Right lobe of liver (tissue), 6 donors: ENCODE measurements around the gene MOB2. TPM values are rescaled to one million over a fixed set of nuclear protein-coding genes. Genes with fewer than 3 reads are reported as not detected.
A peak's percentile ranks its signal among the peaks of the same experiment; 100 is the strongest.

ENCODE experiments used
- ATAC-seq, 4 donors: fragments of 200-7000 bp; cut with Tn5 transposase; one replicate each; pipeline ENCODE4 v1.9.1; 2020; ENCODE audit warnings: mild to moderate bottlenecking in 4 of 4, moderate library complexity in 4 of 4
- DNase-seq, 3 donors: peaks; one replicate each; pipeline ENCODE4 v3.0.0-alpha.2; 2020
- H3K27ac ChIP-seq, 3 donors: fragments of 200-600 bp; one replicate each; pipeline ENCODE4 v1.8.0; 2022
- H3K27me3 ChIP-seq, 2 donors: fragments of 200-600 bp; one replicate each; pipeline ENCODE4 v1.8.0; 2022
- H3K36me3 ChIP-seq, 4 donors: fragments of 200-600 bp; sonication (generic) in 1 of 4; one replicate each; pipeline versions ENCODE4 v1.5.1 to v1.8.0; 2017 to 2022; ENCODE audit warnings: control low read depth in 1 of 4
- H3K4me1 ChIP-seq, 4 donors: fragments of 200-600 bp; sonication (generic) in 1 of 4; one replicate each; pipeline versions ENCODE4 v1.5.1 to v1.8.0; 2017 to 2022; ENCODE audit warnings: control low read depth in 1 of 4
- H3K4me3 ChIP-seq, 3 donors: fragments of 200-600 bp; one replicate each; pipeline ENCODE4 v1.8.0; 2022
- H3K9me3 ChIP-seq, 4 donors: fragments of 200-600 bp; sonication (generic) in 1 of 4; one replicate each; pipeline versions ENCODE4 v1.5.1 to v1.8.0; 2017 to 2022; ENCODE audit warnings: control low read depth in 1 of 4
- CTCF ChIP-seq, 4 donors: fragments of 200-600 bp in 3 of 4; fragments of 450-650 bp in 1 of 4; IDR thresholded peaks; one replicate each; pipeline versions ENCODE4 v1.5.1 to v1.8.0; 2016 to 2022; ENCODE audit warnings: antibody characterized with exemption in 4 of 4, mild to moderate bottlenecking in 2 of 4
- POLR2A ChIP-seq: fragments of 450-650 bp; IDR thresholded peaks from one replicate; pipeline ENCODE4 v1.6.1; 2017; ENCODE audit warnings: antibody characterized with exemption, mild to moderate bottlenecking
- WGBS: methylation state at CpG from one replicate; pipeline ENCODE4 v1.1.6; 2018; ENCODE audit warnings: low coverage, low lambda C conversion rate; ENCODE audit not compliant: insufficient coverage; ENCODE audit errors: missing lambda C conversion rate; 5-methylcytosine and 5-hydroxymethylcytosine counted together
- intact Hi-C, 2 donors: fragments of 100-400 bp; cut with DNase I; formaldehyde crosslinking; loops; one replicate each; pipeline versions ENCODE4 v1.11.2 to v1.14.1; 2022
- total RNA-seq, 6 experiments: library from RNA; depleted of rRNA in 2 of 6; stranded (reverse); fragments of >200 nt in 2 of 6; fragmentation: NEBNext Ultra II Directional in 3 of 6; extraction: Animal tissue kit (Norgen Biotek cat#: 25700) in 3 of 6; gene quantifications; one replicate each; pipeline versions ENCODE4 v1.1.0 to v1.2.4, GENCODE V29; 2016 to 2023
- donor health status: DM: no; HTN: yes; CAD: no.
- donor health status: DM: no; HTN: no; CAD: no.
- donor health status: DM: no; HTN: no; CAD: no.
- donor health status: DM: no; HTN: yes; CAD: no.
- donor health status: DM: no; HTN: yes; CAD: no.

Gene MOB2
- total RNA-seq, 6 experiments from 2014 or later = 8.5 to 17.0 (median 14.1) TPM

GRCh38 chr11:1472180-1473005, 14.2 kb downstream of the MOB2 start:
- ATAC-seq (no peak), DNase-seq (peak in 2 of 3 donors; percentile 15 to 41)
- Histone ChIP-seq H3K9me3 (no peaks in the 10 kb centered on the region), H3K27ac (no peak overlapping the region), H3K4me3 (no peak overlapping the region), H3K36me3 (peaks cover 0 to 25% (median 6%) of the 10 kb centered on the region in 4 donors), H3K4me1 (no peaks in the 10 kb centered on the region), H3K27me3 (no peaks in the 10 kb centered on the region)
- TF ChIP-seq POLR2A = no peak
- no peak for TF ChIP-seq CTCF (IDR thresholded peaks at IDR 0.05)
- intact Hi-C loops = no loop called here
- 60% methylated on average over 1 of the region's 21 CpGs for WGBS

DNA sequence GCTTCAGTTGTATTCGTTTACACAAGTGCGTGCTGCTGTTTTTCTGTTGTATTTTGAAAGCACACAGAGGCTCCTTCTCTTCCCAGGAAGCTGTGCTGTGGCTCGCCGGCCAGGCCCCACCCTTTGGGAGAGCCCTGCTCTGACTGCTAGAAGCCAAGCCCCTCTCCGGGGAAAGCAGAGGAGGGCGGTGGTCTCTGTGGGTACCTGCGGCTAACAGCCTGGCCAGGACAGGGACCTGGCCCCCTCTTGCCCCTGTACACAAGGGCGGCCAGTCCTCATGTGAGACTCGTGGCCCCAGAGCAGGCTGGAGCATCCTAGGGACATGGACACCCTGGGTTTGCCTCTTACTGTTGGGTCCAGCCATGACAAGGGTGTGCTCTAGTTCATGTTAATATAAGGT, 14.8 kb downstream of the MOB2 start:
- ATAC-seq (no peak), DNase-seq (peak in 2 of 3 donors; percentile 4 to 26)
- no peak for TF ChIP-seq POLR2A
- TF ChIP-seq CTCF (IDR thresholded peaks at IDR 0.05) = no peak
- no peaks in the 10 kb centered on the region for H3K27me3 ChIP-seq
- no peaks in the 10 kb centered on the region for H3K9me3 ChIP-seq
- peaks cover 0 to 22% (median 4%) of the 10 kb centered on the region in 4 donors for H3K36me3 ChIP-seq
- H3K4me1 ChIP-seq = no peaks in the 10 kb centered on the region
- WGBS = 67% methylated on average over 2 of the region's 9 CpGs
- intact Hi-C loops = no loop called here
- no peak overlapping the region for H3K27ac ChIP-seq
- no peak overlapping the region for H3K4me3 ChIP-seq

DNA sequence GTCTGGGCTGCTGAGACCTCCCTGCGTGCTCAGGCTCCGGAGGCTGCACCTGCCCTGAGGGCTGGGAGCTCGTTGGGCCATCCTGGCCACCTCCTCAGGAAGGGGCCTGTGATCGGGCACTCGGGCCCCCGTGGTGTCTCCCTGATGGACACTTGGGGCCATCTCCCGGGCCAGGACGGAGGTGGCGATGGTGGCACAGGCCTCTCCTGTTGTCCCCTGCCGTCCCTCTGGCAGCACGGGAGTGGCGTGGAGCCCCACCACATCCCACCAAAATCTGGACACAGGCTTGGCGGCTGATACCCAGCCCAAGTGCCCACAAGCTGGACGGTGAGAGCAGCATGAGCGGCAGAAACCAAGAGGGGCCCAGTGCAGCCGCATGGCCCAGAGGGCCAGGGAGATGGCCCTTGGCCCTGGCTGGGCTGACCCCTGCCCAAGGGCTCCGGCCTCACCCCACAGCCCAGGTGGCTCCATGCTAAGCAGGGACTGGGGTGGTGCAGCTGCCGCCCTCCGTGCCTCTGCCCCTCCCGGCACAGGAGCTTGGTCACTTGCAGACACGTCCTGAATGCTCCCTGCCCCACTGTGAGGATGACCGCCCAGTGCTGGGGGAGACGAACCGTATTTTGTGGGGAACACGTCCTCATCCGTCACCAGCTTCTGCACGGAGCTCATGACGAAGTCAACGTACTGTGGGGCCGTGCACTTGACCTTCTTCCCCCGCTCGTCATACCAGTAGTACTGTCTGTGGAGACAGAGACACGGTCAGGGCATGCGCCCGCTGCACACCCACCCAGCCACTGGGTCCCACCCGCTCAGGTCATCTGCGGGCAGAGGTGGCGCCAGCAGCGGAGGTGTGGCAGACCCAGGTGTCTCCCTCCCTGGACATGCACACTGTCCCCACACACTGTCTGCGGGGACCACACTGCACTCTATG, 15.6 kb downstream of the MOB2 start:
- no peaks in the 10 kb centered on the region for H3K9me3 ChIP-seq
- ATAC-seq (no peak), DNase-seq (peak in 2 of 3 donors; percentile 14 to 52)
- TF ChIP-seq POLR2A (no peak), CTCF (IDR thresholded peaks at IDR 0.05) (no peak)
- no peaks in the 10 kb centered on the region for H3K4me1 ChIP-seq
- intact Hi-C loops = no loop called here
- WGBS = 81% methylated on average over 4 of the region's 40 CpGs
- no peaks in the 10 kb centered on the region for H3K27me3 ChIP-seq
- peaks cover 0 to 14% (median 4%) of the 10 kb centered on the region in 4 donors for H3K36me3 ChIP-seq
- no peak overlapping the region for H3K4me3 ChIP-seq
- H3K27ac ChIP-seq = no peak overlapping the region

DNA sequence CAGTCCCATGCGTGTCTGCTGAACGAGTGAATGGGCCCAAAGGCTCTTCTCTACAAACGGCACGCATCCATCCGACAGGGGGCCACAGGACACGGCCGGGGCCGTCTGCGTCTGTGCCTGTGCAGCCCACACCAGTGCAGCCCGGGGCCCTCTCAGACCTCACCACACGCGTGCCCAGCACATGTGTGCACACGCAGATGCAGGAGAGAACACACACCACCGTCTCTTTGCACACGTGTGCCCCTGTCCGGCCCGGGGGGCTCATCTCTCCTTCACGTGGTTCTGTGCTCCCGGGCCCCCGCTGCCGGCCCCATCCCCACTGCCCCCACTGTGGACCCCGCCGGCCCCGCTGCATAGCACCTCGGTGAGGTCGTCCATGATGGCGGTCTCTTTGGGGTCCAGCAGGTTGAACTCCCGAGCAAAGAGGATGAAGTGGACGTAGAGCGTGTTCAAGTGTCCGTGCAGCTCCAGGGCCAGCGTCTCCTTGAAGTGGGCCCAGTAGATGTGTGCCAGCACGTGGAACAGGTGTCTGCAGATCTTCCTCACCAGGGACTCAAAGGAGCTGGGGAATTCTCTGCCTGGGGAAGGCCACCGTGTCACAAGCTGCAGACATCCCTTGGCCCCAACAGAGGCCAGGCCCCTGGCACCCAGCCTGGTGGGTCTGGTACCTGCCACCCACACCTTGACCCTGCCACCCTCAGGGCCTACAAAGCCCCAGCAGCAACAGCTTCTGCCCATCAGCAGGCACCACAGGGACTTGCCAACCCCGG, 16.5 kb downstream of the MOB2 start:
- Histone ChIP-seq H3K4me1 (no peaks in the 10 kb centered on the region), H3K36me3 (peaks cover 0 to 7% (median under 1%) of the 10 kb centered on the region in 4 donors), H3K27me3 (no peaks in the 10 kb centered on the region), H3K9me3 (no peaks in the 10 kb centered on the region), H3K27ac (no peak overlapping the region), H3K4me3 (no peak overlapping the region)
- 83% methylated on average over 2 of the region's 35 CpGs for WGBS
- intact Hi-C loops = no loop called here
- TF ChIP-seq CTCF (IDR thresholded peaks at IDR 0.05) (no peak), POLR2A (no peak)
- no peak for ATAC-seq
- peak in 1 of 3 donors; percentile 50 for DNase-seq
